ENCODE measurements around the gene MS4A8. TPM values are rescaled to one million over a fixed set of nuclear protein-coding genes. Genes with fewer than 3 reads are reported as not detected.

MS4A8 gene, protein sequence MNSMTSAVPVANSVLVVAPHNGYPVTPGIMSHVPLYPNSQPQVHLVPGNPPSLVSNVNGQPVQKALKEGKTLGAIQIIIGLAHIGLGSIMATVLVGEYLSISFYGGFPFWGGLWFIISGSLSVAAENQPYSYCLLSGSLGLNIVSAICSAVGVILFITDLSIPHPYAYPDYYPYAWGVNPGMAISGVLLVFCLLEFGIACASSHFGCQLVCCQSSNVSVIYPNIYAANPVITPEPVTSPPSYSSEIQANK
- not detected in 2 replicates for total RNA-seq

DNA sequence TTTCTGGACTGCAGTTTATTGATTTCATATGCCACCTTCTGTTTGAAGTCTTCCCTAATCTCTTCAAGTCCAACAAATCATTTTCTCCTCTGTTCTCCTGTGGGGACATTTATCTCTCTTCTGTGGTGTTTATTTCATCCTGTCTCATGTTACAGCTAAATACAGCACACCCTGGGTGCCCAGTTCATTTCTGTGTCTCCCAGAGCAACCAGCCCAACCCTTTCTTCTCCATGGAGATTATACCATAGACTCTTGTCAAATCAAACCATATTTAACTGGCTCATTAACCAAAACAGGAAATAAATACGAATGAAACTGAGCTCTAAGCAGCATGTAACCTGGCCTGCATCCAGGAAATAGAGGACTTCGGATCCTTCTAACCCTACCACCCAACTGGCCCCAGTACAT lies at the start of gene MS4A8:
Gene MS4A8 (plus strand): TSS at position 329 of the 408 bp plus-strand sequence. CDS start 1,249 bp downstream, outside the sequence.

GRCh38 chr11:60724420-60724819 lies 25.0 kb downstream of the MS4A8 start, which contains the start of gene MS4A18:
MS4A18 (plus strand) TSS chr11:60724720.

GRCh38 chr11:60756307-60757032 lies 57.1 kb downstream of the MS4A8 start, which contains the start of gene MS4A15:
MS4A15 (plus strand) TSS chr11:60756867; CDS start chr11:60763734, 6,867 bp downstream.

Other genes with a start within 250 kb of the MS4A8 start
- gene MS4A1, start 243.8 kb upstream of the MS4A8 start, total RNA-seq = not detected in 2 replicates
- gene MS4A12, start 206.8 kb upstream of the MS4A8 start, total RNA-seq = not detected in 2 replicates
- gene MS4A13, start 184.2 kb upstream of the MS4A8 start, total RNA-seq = not detected in 2 replicates
- not detected in 2 replicates for gene MS4A18, start 25.1 kb downstream of the MS4A8 start, total RNA-seq
- not detected in 2 replicates for gene MS4A15, start 57.3 kb downstream of the MS4A8 start, total RNA-seq
- gene MS4A10, start 85.7 kb downstream of the MS4A8 start, total RNA-seq = not detected in 2 replicates
- 51.2 and 54.3 TPM in 2 replicates for gene CCDC86, start 142.5 kb downstream of the MS4A8 start, total RNA-seq
- not detected in 2 replicates for gene PTGDR2, start 156.3 kb downstream of the MS4A8 start, total RNA-seq
- gene ZP1, start 167.9 kb downstream of the MS4A8 start, total RNA-seq = not detected in 2 replicates
- gene PRPF19, start 207.0 kb downstream of the MS4A8 start, total RNA-seq = 115 and 121 TPM in 2 replicates
- gene TMEM109, start 214.5 kb downstream of the MS4A8 start, total RNA-seq = 198 and 201 TPM in 2 replicates
- 127 and 130 TPM in 2 replicates for gene TMEM132A, start 224.8 kb downstream of the MS4A8 start, total RNA-seq